B cell (primary cell): ENCODE results near the gene TMEM86B. TPM values are rescaled to one million over a fixed set of nuclear protein-coding genes. Genes with fewer than 3 reads are reported as not detected.
A peak's percentile ranks its signal among the peaks of the same experiment; 100 is the strongest.

ENCODE experiments used
- ATAC-seq: fragments of 200-7000 bp; cut with Tn5 transposase; one replicate; pipeline ENCODE4 v1.10.0; 2021; ENCODE audit warnings: low read depth, mild to moderate bottlenecking, moderate number of reproducible peaks, moderate library complexity
- CTCF ChIA-PET: fragments of 350-600 bp; sonication (Branson Sonifier 250); formaldehyde crosslinking; loops from one replicate; lab custom pipeline; 2021; ENCODE audit warnings: antibody characterized with exemption, inconsistent platforms; lab: Charles Lee
- POLR2A ChIA-PET: fragments of 350-600 bp; sonication (Branson Sonifier 250); formaldehyde crosslinking; loops from one replicate; lab custom pipeline; 2021; ENCODE audit warnings: antibody characterized with exemption; lab: Charles Lee
- DNase-seq: peaks from one replicate; pipeline ENCODE4 v3.0.0; 2013
- H2AFZ ChIP-seq: 2 replicates; pipeline ENCODE4 v1.6.1; 2012; ENCODE audit warnings: mild to moderate bottlenecking, low read depth, low read length; ENCODE audit not compliant: insufficient read depth, poor library complexity, severe bottlenecking
- H3K27ac ChIP-seq, 2 donors: 1 replicate in 1 of 2; 2 replicates in 1 of 2; pipeline ENCODE4 v1.5.1; 2012 to 2013; ENCODE audit warnings: low read length in 2 of 2, mild to moderate bottlenecking in 2 of 2, moderate library complexity in 1 of 2
- H3K27me3 ChIP-seq, 4 experiments: fragments of 200-600 bp in 1 of 4; sonication (generic) in 1 of 4; replicated peaks in 1 of 4; 1 replicate in 2 of 4; 2 replicates in 2 of 4; pipeline versions ENCODE4 v1.6.1 to v1.7.0; 2013 to 2016; ENCODE audit warnings: low read length in 3 of 4, mild to moderate bottlenecking in 2 of 4, mixed read lengths in 1 of 4, moderate library complexity in 1 of 4; ENCODE audit not compliant: insufficient read depth in 4 of 4, control insufficient read depth in 3 of 4; ENCODE audit errors: control extremely low read depth in 1 of 4
- H3K36me3 ChIP-seq, 2 experiments: replicated peaks in 1 of 2; 1 replicate in 1 of 2; 2 replicates in 1 of 2; pipeline versions ENCODE4 v1.6.1 to v1.7.1; 2013; ENCODE audit warnings: low read length in 1 of 2; ENCODE audit not compliant: insufficient read depth in 2 of 2, control insufficient read depth in 1 of 2; ENCODE audit errors: control extremely low read depth in 1 of 2, extremely low read depth in 1 of 2
- H3K4me1 ChIP-seq, 2 donors: fragments of 200-600 bp in 1 of 2; sonication (generic) in 1 of 2; 1 replicate in 1 of 2; 2 replicates in 1 of 2; pipeline versions ENCODE4 v1.5.1 to v1.6.1; 2013 to 2017; ENCODE audit warnings: low read length in 2 of 2; ENCODE audit not compliant: control insufficient read depth in 2 of 2, insufficient read depth in 2 of 2
- H3K4me2 ChIP-seq: replicated peaks from 2 replicates; pipeline ENCODE3; 2012; ENCODE audit warnings: mild to moderate bottlenecking, low read depth, low read length; ENCODE audit not compliant: poor library complexity, severe bottlenecking
- H3K4me3 ChIP-seq, 5 experiments: fragments of 200-600 bp in 1 of 5; sonication (generic) in 1 of 5; 1 replicate in 3 of 5; 2 replicates in 2 of 5; pipeline versions ENCODE4 v1.5.1 to v1.7.0; 2011 to 2016; ENCODE audit warnings: low read length in 4 of 5, mild to moderate bottlenecking in 4 of 5, low read depth in 2 of 5, control low read depth in 1 of 5, moderate library complexity in 1 of 5; ENCODE audit not compliant: insufficient read depth in 1 of 5; ENCODE audit errors: control extremely low read depth in 1 of 5, extremely low read depth in 1 of 5
- H3K79me2 ChIP-seq: fragments of 200-600 bp; sonication (generic); one replicate; pipeline ENCODE4 v1.6.0; 2016; ENCODE audit warnings: low read length; ENCODE audit not compliant: control insufficient read depth, insufficient read depth
- H3K9ac ChIP-seq: fragments of 200-600 bp; sonication (generic); 2 replicates; pipeline ENCODE4 v1.6.1; 2017; ENCODE audit warnings: mild to moderate bottlenecking, low read length, moderate library complexity
- H3K9me3 ChIP-seq, 3 donors: one replicate each; pipeline versions ENCODE4 v1.6.1 to v1.7.1; 2013; ENCODE audit warnings: low read length in 2 of 3; ENCODE audit not compliant: control insufficient read depth in 2 of 3, insufficient read depth in 1 of 3; ENCODE audit errors: control extremely low read depth in 1 of 3
- H4K20me1 ChIP-seq: 2 replicates; pipeline ENCODE4 v1.6.0; 2012; ENCODE audit warnings: mild to moderate bottlenecking, low read length; ENCODE audit not compliant: insufficient read depth, control insufficient read depth, poor library complexity, severe bottlenecking
- H3K27ac Mint-ChIP-seq: one replicate; pipeline ENCODE4 v1.8.0; 2021; ENCODE audit warnings: mixed read lengths
- H3K27me3 Mint-ChIP-seq: one replicate; pipeline ENCODE4 v1.8.0; 2021; ENCODE audit warnings: mixed read lengths
- H3K4me1 Mint-ChIP-seq: one replicate; pipeline ENCODE4 v1.8.0; 2021; ENCODE audit warnings: mixed read lengths
- H3K4me3 Mint-ChIP-seq: one replicate; pipeline ENCODE4 v1.8.0; 2021; ENCODE audit warnings: mixed read lengths
- H3K9me3 Mint-ChIP-seq: one replicate; pipeline ENCODE4 v1.8.0; 2022; ENCODE audit warnings: mixed read lengths; ENCODE audit not compliant: insufficient read depth
- EZH2 ChIP-seq: IDR thresholded peaks from 2 replicates; pipeline ENCODE4 v1.6.1; 2012; ENCODE audit warnings: borderline replicate concordance, low read depth, mild to moderate bottlenecking, moderate library complexity, low read length; ENCODE audit not compliant: insufficient read depth, poor library complexity, severe bottlenecking
- WGBS: methylation state at CpG from one replicate; pipeline ENCODE4 v1.1.5; 2013; ENCODE audit warnings: missing lambda C conversion rate; ENCODE audit not compliant: insufficient coverage; 5-methylcytosine and 5-hydroxymethylcytosine counted together
- intact Hi-C: fragments of 100-400 bp; cut with micrococcal nuclease; formaldehyde crosslinking; loops from one replicate; pipeline ENCODE4 v1.10.0; 2022
- polyA plus RNA-seq: library from polyadenylated mRNA; depleted of rRNA; stranded (reverse); fragments of >200 nt; gene quantifications from 2 replicates; pipeline ENCODE4 v1.2.3, GENCODE V29; 2012
- small RNA-seq: library from RNA; depleted of rRNA; stranded (forward); fragments of <200 nt; gene quantifications from one replicate; pipeline ENCODE3, GENCODE V24; 2012; ENCODE audit warnings: low replicate concordance, low read depth; ENCODE audit not compliant: insufficient read length
- total RNA-seq, 2 donors: library from RNA; stranded (reverse); fragments of 120-200 nt in 1 of 2; gene quantifications; 1 replicate in 1 of 2; 2 replicates in 1 of 2; pipeline versions ENCODE4 v1.2.3 to v1.2.4, GENCODE V29; 2013 to 2022
- TF ChIP-seq, protein P1 (sequence below): fragments of 200-600 bp; IDR thresholded peaks from one replicate; pipeline ENCODE4 v1.8.0; 2022; ENCODE audit warnings: antibody characterized with exemption, mild to moderate bottlenecking

Gene TMEM86B
- total and polyA plus RNA-seq, 2 donors (not counting 1 experiment from before 2014, with no cell fraction given), result 13.6 to 20.7 TPM

DNA sequence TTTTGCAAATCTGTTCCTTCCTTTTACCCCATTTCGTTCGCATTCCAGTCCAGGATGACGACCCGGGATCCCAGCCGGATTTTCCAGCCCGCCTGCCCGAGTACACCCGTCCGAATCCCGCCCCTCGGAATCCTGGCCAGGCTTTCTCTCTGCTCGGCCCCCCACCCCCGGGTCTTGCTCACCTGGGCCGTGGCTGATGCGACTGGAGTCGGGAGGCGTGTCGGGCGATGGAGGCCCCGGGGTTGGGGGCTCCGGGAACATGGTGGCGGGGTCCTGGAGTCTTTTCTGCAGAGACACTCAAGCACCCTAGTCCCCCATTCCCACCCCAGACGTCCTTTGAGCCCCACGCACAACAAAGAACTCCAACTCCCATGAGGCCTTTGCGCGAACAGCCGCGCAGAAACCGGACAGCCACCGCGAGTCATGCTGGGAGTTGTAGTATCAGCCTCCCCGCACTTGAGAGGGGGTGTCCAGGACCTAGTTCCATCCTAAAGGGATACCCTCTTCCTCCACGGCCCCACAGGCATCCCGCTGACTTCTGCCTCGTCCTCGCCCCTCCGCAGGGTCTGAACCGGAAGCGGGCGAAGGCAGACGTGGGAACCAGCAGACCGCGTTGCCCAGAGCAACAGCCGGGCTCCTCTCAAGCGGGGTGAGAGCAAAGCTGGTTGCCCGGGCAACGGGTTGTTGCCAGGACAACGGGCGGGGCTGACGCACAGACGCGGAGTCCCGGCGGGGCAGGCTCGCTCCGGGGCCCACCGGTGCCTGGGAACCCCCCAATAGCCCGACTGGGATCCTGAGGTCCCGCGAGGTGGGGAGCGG, 49.6 kb downstream of the TMEM86B start:
- Histone ChIP-seq H3K27ac (peak overlapping the region in 1 of 2 donors; percentile 64), H4K20me1 (no peaks in the 10 kb centered on the region), H2AFZ (no peak overlapping the region), H3K4me2 (peak overlapping the region; percentile 81), H3K9me3 (peaks cover 0 to 62% (median 14%) of the 10 kb centered on the region in 3 donors), H3K36me3 (no peaks in the 10 kb centered on the region), H3K4me3 (peak overlapping the region in 4 of 5 experiments; percentile 31 to 60 (median 50)), H3K9ac (peak overlapping the region; percentile 55), H3K79me2 (no peaks in the 10 kb centered on the region), H3K4me1 (peaks cover 29 to 40% of the 10 kb centered on the region in 2 donors), H3K27me3 (peaks cover 0 to 91% (median 56%) of the 10 kb centered on the region in 4 experiments)
- ChIA-PET CTCF (interaction anchor here (1.0 kb wide), 1 partner anchor 161 kb away, joined by 3 read pairs; the partner anchor contains the start of gene KMT5C), POLR2A (interaction anchor here (0.9 to 1.3 kb wide), 2 partner anchors 75 to 161 kb away, joined by 3 to 4 read pairs; partner anchors contain the start of gene KMT5C)
- intact Hi-C loops, result loop anchor here (1.0 kb wide), 2 partner anchors 62 to 80 kb away; partner anchors contain the start of genes PPP1R12C and PPP6R1
- peak; percentile 83 for ATAC-seq
- peak; percentile 98 for DNase-seq
- TF ChIP-seq, protein P1, sequence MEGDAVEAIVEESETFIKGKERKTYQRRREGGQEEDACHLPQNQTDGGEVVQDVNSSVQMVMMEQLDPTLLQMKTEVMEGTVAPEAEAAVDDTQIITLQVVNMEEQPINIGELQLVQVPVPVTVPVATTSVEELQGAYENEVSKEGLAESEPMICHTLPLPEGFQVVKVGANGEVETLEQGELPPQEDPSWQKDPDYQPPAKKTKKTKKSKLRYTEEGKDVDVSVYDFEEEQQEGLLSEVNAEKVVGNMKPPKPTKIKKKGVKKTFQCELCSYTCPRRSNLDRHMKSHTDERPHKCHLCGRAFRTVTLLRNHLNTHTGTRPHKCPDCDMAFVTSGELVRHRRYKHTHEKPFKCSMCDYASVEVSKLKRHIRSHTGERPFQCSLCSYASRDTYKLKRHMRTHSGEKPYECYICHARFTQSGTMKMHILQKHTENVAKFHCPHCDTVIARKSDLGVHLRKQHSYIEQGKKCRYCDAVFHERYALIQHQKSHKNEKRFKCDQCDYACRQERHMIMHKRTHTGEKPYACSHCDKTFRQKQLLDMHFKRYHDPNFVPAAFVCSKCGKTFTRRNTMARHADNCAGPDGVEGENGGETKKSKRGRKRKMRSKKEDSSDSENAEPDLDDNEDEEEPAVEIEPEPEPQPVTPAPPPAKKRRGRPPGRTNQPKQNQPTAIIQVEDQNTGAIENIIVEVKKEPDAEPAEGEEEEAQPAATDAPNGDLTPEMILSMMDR, result no peak
- no peak for TF ChIP-seq EZH2
- Mint-ChIP-seq H3K27ac (peak overlapping the region; percentile 89), H3K9me3 (no peaks in the 10 kb centered on the region), H3K4me1 (peaks cover 29% of the 10 kb centered on the region), H3K27me3 (peaks cover 62% of the 10 kb centered on the region), H3K4me3 (peak overlapping the region; percentile 88)
- WGBS, result 8% methylated on average over 60 of the region's 61 CpGs

Small RNA genes within 50 kb of the gene (small RNA-seq; reads per million reads assigned to genes)
- gene MIR6802 (not detected), gene MIR6803 (not detected), gene MIR6804 (not detected)

Other genes with a start within 250 kb of the TMEM86B start
- 0.20 TPM in 1 of 2 replicates, not detected in the other for gene GP6, start 190.5 kb downstream of the TMEM86B start, total RNA-seq
- gene GP6, start 190.5 kb downstream of the TMEM86B start, polyA plus RNA-seq, result 0.43 and 0.55 TPM in 2 replicates
- 17.5 and 20.2 TPM in 2 replicates for gene RDH13, start 165.6 kb downstream of the TMEM86B start, total RNA-seq
- gene RDH13, start 165.6 kb downstream of the TMEM86B start, polyA plus RNA-seq, result 13.4 and 20.4 TPM in 2 replicates
- 1.0 and 1.3 TPM in 2 replicates for gene EPS8L1, start 152.9 kb downstream of the TMEM86B start, total RNA-seq
- gene EPS8L1, start 152.9 kb downstream of the TMEM86B start, polyA plus RNA-seq, result 0.39 and 0.72 TPM in 2 replicates
- gene PPP1R12C, start 111.1 kb downstream of the TMEM86B start, total RNA-seq, result 174 and 179 TPM in 2 replicates
- 145 and 231 TPM in 2 replicates for gene PPP1R12C, start 111.1 kb downstream of the TMEM86B start, polyA plus RNA-seq
- not detected in 2 replicates for gene TNNT1, start 79.6 kb downstream of the TMEM86B start, total RNA-seq
- not detected in 2 replicates for gene TNNT1, start 79.6 kb downstream of the TMEM86B start, polyA plus RNA-seq
- not detected in 2 replicates for gene TNNI3, start 71.0 kb downstream of the TMEM86B start, total RNA-seq
- gene TNNI3, start 71.0 kb downstream of the TMEM86B start, polyA plus RNA-seq, result not detected in 2 replicates
- gene DNAAF3, start 62.1 kb downstream of the TMEM86B start, total RNA-seq, result not detected in 2 replicates
- not detected in 2 replicates for gene DNAAF3, start 62.1 kb downstream of the TMEM86B start, polyA plus RNA-seq
- 0.94 and 1.2 TPM in 2 replicates for gene SYT5, start 48.5 kb downstream of the TMEM86B start, total RNA-seq
- gene SYT5, start 48.5 kb downstream of the TMEM86B start, polyA plus RNA-seq, result 0.27 and 1.5 TPM in 2 replicates
- not detected in 2 replicates for gene PTPRH, start 19.3 kb downstream of the TMEM86B start, total RNA-seq
- gene PTPRH, start 19.3 kb downstream of the TMEM86B start, polyA plus RNA-seq, result not detected in 2 replicates
- 193 and 195 TPM in 2 replicates for gene PPP6R1, start 30.3 kb upstream of the TMEM86B start, total RNA-seq
- gene PPP6R1, start 30.3 kb upstream of the TMEM86B start, polyA plus RNA-seq, result 122 and 125 TPM in 2 replicates
- gene HSPBP1, start 51.3 kb upstream of the TMEM86B start, total RNA-seq, result 15.6 and 18.2 TPM in 2 replicates
- 18.9 and 19.0 TPM in 2 replicates for gene HSPBP1, start 51.3 kb upstream of the TMEM86B start, polyA plus RNA-seq
- 0.94 and 1.7 TPM in 2 replicates for gene BRSK1, start 55.2 kb upstream of the TMEM86B start, total RNA-seq
- 1.4 and 4.0 TPM in 2 replicates for gene BRSK1, start 55.2 kb upstream of the TMEM86B start, polyA plus RNA-seq
- not detected in 2 replicates for gene TMEM150B, start 96.6 kb upstream of the TMEM86B start, total RNA-seq
- gene TMEM150B, start 96.6 kb upstream of the TMEM86B start, polyA plus RNA-seq, result 1.4 TPM in 1 of 2 replicates, not detected in the other
- gene KMT5C, start 111.1 kb upstream of the TMEM86B start, total RNA-seq, result 19.6 and 22.2 TPM in 2 replicates
- 23.6 and 37.8 TPM in 2 replicates for gene KMT5C, start 111.1 kb upstream of the TMEM86B start, polyA plus RNA-seq
- gene COX6B2, start 126.0 kb upstream of the TMEM86B start, total RNA-seq, result not detected in 2 replicates
- 0.07 TPM in 1 of 2 replicates, not detected in the other for gene COX6B2, start 126.0 kb upstream of the TMEM86B start, polyA plus RNA-seq
- gene GARIN5B, start 134.5 kb upstream of the TMEM86B start, total RNA-seq, result not detected in 2 replicates
- gene GARIN5B, start 134.5 kb upstream of the TMEM86B start, polyA plus RNA-seq, result not detected in 2 replicates
- gene IL11, start 141.7 kb upstream of the TMEM86B start, total RNA-seq, result not detected in 2 replicates
- 0.13 TPM in 1 of 2 replicates, not detected in the other for gene IL11, start 141.7 kb upstream of the TMEM86B start, polyA plus RNA-seq
- gene TMEM190, start 148.1 kb upstream of the TMEM86B start, total RNA-seq, result not detected in 2 replicates
- gene TMEM190, start 148.1 kb upstream of the TMEM86B start, polyA plus RNA-seq, result not detected in 2 replicates
- 4.3 and 4.7 TPM in 2 replicates for gene TMEM238, start 155.5 kb upstream of the TMEM86B start, total RNA-seq
- gene TMEM238, start 155.5 kb upstream of the TMEM86B start, polyA plus RNA-seq, result 0.76 and 2.7 TPM in 2 replicates
- 2,397 and 2,578 TPM in 2 replicates for gene RPL28, start 157.2 kb upstream of the TMEM86B start, total RNA-seq
- 4,661 and 8,441 TPM in 2 replicates for gene RPL28, start 157.2 kb upstream of the TMEM86B start, polyA plus RNA-seq
- gene UBE2S, start 179.0 kb upstream of the TMEM86B start, total RNA-seq, result 20.6 and 29.0 TPM in 2 replicates
- gene UBE2S, start 179.0 kb upstream of the TMEM86B start, polyA plus RNA-seq, result 50.0 and 72.7 TPM in 2 replicates
- not detected in 2 replicates for gene SHISA7, start 214.5 kb upstream of the TMEM86B start, total RNA-seq
- 0.06 TPM in 1 of 2 replicates, not detected in the other for gene SHISA7, start 214.5 kb upstream of the TMEM86B start, polyA plus RNA-seq
- gene ISOC2, start 232.9 kb upstream of the TMEM86B start, total RNA-seq, result 10.0 and 11.1 TPM in 2 replicates
- gene ISOC2, start 232.9 kb upstream of the TMEM86B start, polyA plus RNA-seq, result 13.5 and 27.6 TPM in 2 replicates
- gene C19orf85, start 236.0 kb upstream of the TMEM86B start, total RNA-seq, result not detected in 2 replicates
- not detected in 2 replicates for gene C19orf85, start 236.0 kb upstream of the TMEM86B start, polyA plus RNA-seq
- gene ZNF628, start 247.9 kb upstream of the TMEM86B start, total RNA-seq, result 13.3 and 15.5 TPM in 2 replicates
- gene ZNF628, start 247.9 kb upstream of the TMEM86B start, polyA plus RNA-seq, result 18.3 and 28.6 TPM in 2 replicates